GM18909 (cell line): ENCODE measurements around the gene ASPM.
"Not testable (repeated sequence)": the region's sequence is repeated elsewhere in the genome, so short reads cannot be mapped to it uniquely, and the experiment has no call there.

ENCODE experiments used
- ATAC-seq: cut with Tn5 transposase; IDR thresholded peaks from one replicate; pipeline ENCODE4 v1.9.1; 2021; ENCODE audit warnings: mild to moderate bottlenecking; ENCODE audit not compliant: unreplicated experiment, poor library complexity

ASPM gene

GRCh38 chr1:197093226-197093885, 53.1 kb downstream of the ASPM start:
- ATAC-seq = no peak

DNA sequence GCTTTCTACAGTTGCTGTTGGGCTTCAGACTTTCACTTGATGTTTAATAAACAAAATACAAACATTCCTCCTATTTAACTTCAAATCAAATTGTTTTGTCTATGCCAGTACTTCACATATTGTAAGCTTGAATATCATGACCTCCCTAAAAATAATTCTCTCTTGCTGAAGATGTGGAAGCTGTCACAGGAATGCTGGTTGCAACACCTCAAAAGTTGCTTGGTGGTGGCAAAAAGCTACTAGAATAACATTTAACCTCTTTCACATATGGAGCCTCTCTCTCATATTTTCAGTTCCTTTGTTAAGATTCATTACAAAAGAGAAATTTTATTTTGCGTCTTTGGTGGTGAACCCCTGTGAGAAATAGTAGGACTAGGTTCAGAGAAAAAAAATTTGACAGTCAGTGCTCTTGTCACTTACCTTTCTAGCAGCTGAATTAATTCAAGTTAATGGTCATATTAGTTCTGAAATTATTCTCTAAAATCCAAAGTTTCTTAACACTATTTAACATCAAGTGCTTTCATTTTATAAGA, 53.9 kb downstream of the ASPM start:
- ATAC-seq = no peak

DNA sequence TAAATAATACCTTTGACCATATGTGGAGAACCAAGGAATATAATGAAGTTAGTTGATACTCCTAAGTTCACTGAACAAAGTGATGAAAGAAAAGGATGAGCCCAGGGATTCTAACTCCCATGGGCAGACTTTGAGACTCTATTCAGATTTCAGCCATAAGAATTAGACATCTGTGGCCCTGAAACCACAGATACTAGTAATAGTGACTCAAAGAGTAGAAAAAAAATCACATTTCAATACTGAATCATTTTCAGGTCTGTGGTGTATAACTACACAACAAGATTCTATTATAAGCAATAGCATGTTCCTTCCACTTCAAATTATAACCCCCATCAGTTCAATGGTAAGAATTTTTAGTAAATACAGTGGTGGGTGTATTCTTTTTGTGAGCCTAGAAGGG, 63.0 kb downstream of the ASPM start:
- no peak for ATAC-seq

DNA sequence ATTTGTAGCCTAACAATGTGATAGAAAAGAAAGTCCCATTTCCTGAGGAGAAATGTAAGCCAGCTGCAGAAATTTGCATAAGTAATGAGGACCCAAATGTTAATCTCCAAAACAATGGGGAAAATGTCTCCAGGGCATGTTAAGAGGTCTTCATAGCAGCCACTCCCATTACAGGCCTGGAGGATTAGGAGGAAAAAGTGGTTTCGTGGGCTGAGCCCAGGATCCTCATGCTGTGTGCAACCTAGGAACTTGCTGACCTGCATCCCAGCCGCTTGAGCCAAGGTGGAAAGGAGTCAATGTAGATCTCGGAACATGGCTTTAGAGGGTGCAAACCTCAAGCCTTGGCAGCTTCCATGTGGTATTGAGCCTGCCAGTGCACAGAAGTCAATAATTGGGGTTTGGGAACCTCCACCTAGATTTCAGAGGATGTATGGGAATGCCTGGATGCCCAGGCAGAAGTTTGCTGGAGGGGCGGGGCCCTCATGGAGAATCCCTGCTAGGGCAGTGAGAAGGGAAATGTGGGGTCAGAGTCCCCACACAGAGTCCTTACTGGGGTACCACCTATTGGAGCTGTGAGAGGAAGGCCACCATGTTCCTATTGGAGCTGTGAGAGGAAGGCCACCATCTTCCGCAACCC, 65.2 kb downstream of the ASPM start:
- no peak for ATAC-seq

GRCh38 chr1:197080323-197080722, 66.1 kb downstream of the ASPM start:
- no peak for ATAC-seq

DNA sequence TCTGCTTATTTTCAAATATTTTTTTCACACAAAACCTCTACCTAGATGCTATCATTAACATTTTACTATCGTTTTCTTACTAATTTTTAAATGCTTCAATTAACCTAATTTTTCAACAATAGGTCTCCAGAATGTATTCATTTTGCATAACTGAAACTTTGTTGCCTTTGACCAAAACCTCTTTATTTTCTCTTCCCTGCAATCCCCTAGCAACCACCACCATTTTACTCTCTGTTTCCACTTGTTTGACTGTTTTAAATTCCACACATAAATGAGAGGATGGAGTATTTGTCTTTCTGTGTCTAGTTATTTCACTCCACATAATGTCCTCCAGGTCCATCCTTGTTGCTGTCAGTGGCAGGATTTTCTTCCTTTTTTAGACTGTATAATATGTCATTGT, 69.9 kb downstream of the ASPM start:
- ATAC-seq = no peak

- no peak for ATAC-seq
Observed at GRCh38 chr1:197073978-197074377, 72.5 kb downstream of the ASPM start.

DNA sequence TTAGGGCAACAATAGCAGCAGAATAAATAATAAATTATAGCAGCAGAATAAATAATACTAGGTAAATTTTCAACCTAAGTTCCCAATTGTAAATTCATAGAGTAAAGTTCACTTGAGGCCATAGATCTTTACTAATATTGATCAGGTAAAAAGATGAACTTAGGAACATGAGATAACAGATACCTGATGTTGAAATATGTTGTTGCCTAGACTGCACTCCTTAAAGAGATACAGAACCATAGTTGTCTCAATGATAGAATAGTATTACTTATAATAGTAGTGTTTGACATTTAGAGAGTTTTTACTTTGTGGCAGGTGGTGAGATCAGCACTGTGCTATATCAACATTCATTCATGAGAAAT, 79.0 kb downstream of the ASPM start:
- no peak for ATAC-seq

DNA sequence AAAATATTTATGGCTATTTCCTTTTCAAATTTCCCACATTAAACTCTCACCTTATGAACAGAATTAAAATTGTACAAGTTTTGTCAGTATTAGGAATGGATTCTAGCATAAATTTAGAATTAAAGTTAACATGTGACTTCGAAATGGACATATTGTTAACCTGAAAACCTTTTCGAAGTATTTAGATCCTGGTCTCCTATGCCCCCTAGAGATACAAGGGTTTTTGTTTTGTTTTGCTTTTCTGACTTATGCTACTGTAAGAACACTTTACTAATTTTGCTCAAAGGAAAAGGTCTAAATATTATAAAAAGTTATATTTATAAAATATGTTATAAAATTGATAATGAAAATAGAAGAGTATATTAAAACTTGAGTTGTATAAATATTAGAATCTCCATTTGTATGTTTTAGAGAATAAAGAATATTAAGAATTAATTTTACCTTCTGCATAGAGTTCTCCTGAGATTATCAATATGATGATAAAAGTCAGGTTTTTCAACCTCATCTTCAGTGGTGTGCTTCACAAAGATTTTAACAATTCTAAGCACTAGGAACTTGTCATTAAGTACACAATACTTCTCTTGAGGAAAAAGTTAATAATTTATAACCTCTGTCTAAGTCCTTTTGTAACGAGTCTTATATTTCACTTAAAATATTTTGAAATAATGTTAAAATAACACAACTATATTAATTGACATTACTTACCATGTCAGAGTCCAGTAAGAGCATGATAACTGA, 79.6 kb downstream of the ASPM start, which contains the start of gene F13B:
Gene F13B (minus strand): TSS at position 542 of the 738 bp plus-strand sequence. CDS start 37 bp downstream, at position 505.
- ATAC-seq = no peak

- no peak for ATAC-seq
Observed at GRCh38 chr1:197066277-197066676, 80.2 kb downstream of the ASPM start.

- no peak for ATAC-seq
Observed at GRCh38 chr1:197065559-197065958, 80.9 kb downstream of the ASPM start.

- ATAC-seq = peak; percentile 32
Observed at GRCh38 chr1:197063212-197063611, 83.3 kb downstream of the ASPM start.

DNA sequence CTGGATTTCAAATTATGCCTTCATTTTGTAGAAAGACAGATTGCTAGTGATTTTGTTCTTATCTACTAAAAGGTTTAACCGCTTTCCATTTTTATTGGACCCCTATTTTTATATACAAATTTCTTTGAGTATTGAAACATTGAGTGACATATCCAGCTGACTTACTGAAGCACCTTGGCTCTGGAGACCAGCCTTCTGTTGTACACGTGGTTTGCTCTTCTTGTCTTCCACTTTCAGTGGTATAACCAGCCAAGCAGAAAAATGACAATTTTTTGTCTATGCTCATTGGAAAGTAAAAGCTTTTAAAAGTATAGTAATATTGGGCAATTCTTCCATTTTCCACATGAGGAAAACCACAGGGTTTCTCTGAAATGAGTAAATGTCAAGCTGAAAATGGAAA, 83.8 kb downstream of the ASPM start:
- peak; percentile 96 for ATAC-seq

DNA sequence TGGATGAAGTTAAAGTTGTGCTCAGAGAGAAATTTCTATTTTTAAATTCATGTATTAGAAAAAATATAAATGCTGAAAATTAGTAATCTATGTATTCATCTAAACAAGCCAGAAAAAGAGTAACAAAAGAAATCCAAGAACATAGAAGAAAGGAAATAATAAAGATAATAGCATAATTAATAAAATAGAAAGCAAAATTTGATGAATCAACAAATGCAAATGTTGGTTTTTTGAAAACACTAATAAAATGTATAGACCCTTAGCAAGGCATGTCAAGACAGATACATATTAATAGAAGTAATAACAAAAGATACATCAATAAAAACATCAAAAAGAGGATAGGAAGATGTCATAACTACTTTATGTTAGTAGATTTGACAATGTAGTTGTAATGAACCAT, 97.4 kb downstream of the ASPM start:
- ATAC-seq = no peak

- ATAC-seq = no peak
Observed at GRCh38 chr1:197042676-197043341, 103.7 kb downstream of the ASPM start.

GRCh38 chr1:197041486-197042353, 104.7 kb downstream of the ASPM start:
- peak; percentile 89 for ATAC-seq

DNA sequence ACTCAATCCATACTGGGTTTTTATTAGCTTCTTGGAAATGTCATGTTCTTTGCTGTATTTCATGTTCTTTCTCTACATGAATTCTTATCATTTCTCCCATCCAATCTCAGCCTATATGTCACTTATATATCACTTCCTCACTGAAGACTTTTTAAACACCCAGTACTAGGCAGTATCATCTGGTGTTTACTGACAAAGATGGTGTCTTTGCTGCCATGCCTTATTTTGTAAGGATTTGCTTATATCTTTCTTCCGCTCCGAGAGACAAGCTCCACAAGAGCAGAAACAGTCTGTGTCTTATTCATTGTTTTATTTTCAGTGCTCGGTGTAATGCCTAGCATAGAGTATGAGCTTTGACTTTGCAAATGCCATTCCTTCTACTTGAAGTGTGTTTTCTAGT, 109.6 kb downstream of the ASPM start:
- ATAC-seq = no peak

- not testable (repeated sequence) for ATAC-seq
Observed at GRCh38 chr1:197034631-197035339, 111.7 kb downstream of the ASPM start.
